ENCODE measurements around the gene TMEM151A.

- TF ChIP-seq CTCF (IDR thresholded peaks at IDR 0.05 in 4 of 5, conservative IDR thresholded peaks at IDR 0.05 in 1 of 5) (no peak), POLR2A (IDR thresholded peaks at IDR 0.05) (peak; percentile 67 to 74)
Measured at GRCh38 chr11:66268244-66268951, 23.3 kb upstream of the TMEM151A start, which contains the start of gene RAB1B.

Data from gastrocnemius medialis (tissue), 4 donors.